HCT116 (cell line): Measurements from ENCODE around the gene CHPT1. TPM values are rescaled to one million over a fixed set of nuclear protein-coding genes. Genes with fewer than 3 reads are reported as not detected.

Experiments used
- ATAC-seq: fragments of 200-7000 bp; cut with Tn5 transposase; 2 replicates; pipeline ENCODE4 v1.9.1; 2020; ENCODE audit warnings: mild to moderate bottlenecking, moderate library complexity
- BruUV-seq: library from RNA; stranded (reverse); fragments of 400-500 nt; replicated peaks from 2 replicates; lab custom pipeline; 2021; lab: Mats Ljungman, UMichigan
- CTCF ChIA-PET: fragments of 300-600 bp; sonication (Branson Sonifier 250); formaldehyde crosslinking; loops from one replicate; lab custom pipeline; 2021; ENCODE audit warnings: antibody characterized with exemption; lab: Charles Lee
- POLR2A ChIA-PET: fragments of 300-600, 350-600 bp; sonication (Branson Sonifier 250); formaldehyde crosslinking; loops from one replicate; lab custom pipeline; 2021; ENCODE audit warnings: antibody characterized with exemption; lab: Charles Lee
- RAD21 ChIA-PET, 2 experiments: fragments of 300-600 bp; sonication (Branson Sonifier 250); formaldehyde crosslinking; loops; one replicate each; lab custom pipeline; 2023; ENCODE audit warnings: low total read pairs in 2 of 2; ENCODE audit not compliant: uncharacterized antibody in 2 of 2, unreplicated experiment in 2 of 2, low non-redundant PET in 1 of 2; lab: Charles Lee
- DNase-seq: peaks from one replicate; pipeline ENCODE4 v3.0.0-alpha.2; 2010; ENCODE audit warnings: low read depth, low spot score
- H2AFZ ChIP-seq: fragments of 200-600 bp; shearing (Covaris generic), sonication (generic); 2 replicates; pipeline ENCODE4 v1.6.1; 2017; ENCODE audit warnings: low read depth, mixed run types, mixed read lengths, antibody characterized with exemption, low read length; ENCODE audit not compliant: poor library complexity, severe bottlenecking
- H3K27ac ChIP-seq: 2 replicates; pipeline ENCODE4 v1.5.1; 2012; ENCODE audit warnings: low read depth, low read length
- H3K27me3 ChIP-seq: fragments of 200-600 bp; sonication (generic); 2 replicates; pipeline ENCODE4 v1.6.1; 2016; ENCODE audit warnings: mixed run types, low read length, mixed read lengths; ENCODE audit not compliant: insufficient read depth
- H3K36me3 ChIP-seq, 2 experiments: fragments of 200-500 bp in 1 of 2; fragments of 200-600 bp in 1 of 2; sonication (Bioruptor generic) in 1 of 2; sonication (generic) in 1 of 2; 2 replicates each; pipeline versions ENCODE4 v1.5.1 to v1.6.1; 2014 to 2016; ENCODE audit warnings: low read length in 2 of 2, inconsistent platforms in 1 of 2, mixed read lengths in 1 of 2, mixed run types in 1 of 2; ENCODE audit not compliant: insufficient read depth in 2 of 2, control insufficient read depth in 1 of 2
- H3K4me1 ChIP-seq, 2 experiments: fragments of 200-600 bp in 1 of 2; sonication (generic) in 1 of 2; 2 replicates each; pipeline versions ENCODE4 v1.5.1 to v1.6.1; 2012 to 2017; ENCODE audit warnings: low read length in 2 of 2, inconsistent platforms in 1 of 2, mild to moderate bottlenecking in 1 of 2, mixed read lengths in 1 of 2, mixed run types in 1 of 2, moderate library complexity in 1 of 2; ENCODE audit not compliant: insufficient read depth in 2 of 2, control insufficient read depth in 1 of 2
- H3K4me2 ChIP-seq: fragments of 200-600 bp; sonication (generic); 2 replicates; pipeline ENCODE4 v1.6.1; 2017; ENCODE audit warnings: mixed run types, low read length, mixed read lengths
- H3K4me3 ChIP-seq, 2 experiments: fragments of 200-600 bp in 1 of 2; sonication (generic) in 1 of 2; replicated peaks in 1 of 2; 2 replicates each; pipeline ENCODE4 v1.5.1; 2011 to 2016; ENCODE audit warnings: low read length in 2 of 2, control low read depth in 1 of 2, low read depth in 1 of 2, mild to moderate bottlenecking in 1 of 2, mixed read lengths in 1 of 2, mixed run types in 1 of 2
- H3K79me2 ChIP-seq: fragments of 200-600 bp; sonication (generic); 2 replicates; pipeline ENCODE4 v1.6.1; 2017; ENCODE audit warnings: mild to moderate bottlenecking, mixed run types, low read length, moderate library complexity, mixed read lengths; ENCODE audit not compliant: insufficient read depth
- H3K9ac ChIP-seq: fragments of 200-600 bp; sonication (generic); 2 replicates; pipeline ENCODE4 v1.6.1; 2016; ENCODE audit warnings: low read length, mixed read lengths
- H3K9me2 ChIP-seq: fragments of 200-600 bp; sonication (generic), shearing (Covaris generic); 2 replicates; pipeline ENCODE4 v1.6.1; 2017; ENCODE audit warnings: mixed run types, mild to moderate bottlenecking, moderate library complexity; ENCODE audit not compliant: insufficient read depth
- H3K9me3 ChIP-seq, 2 experiments: fragments of 200-500 bp in 1 of 2; fragments of 200-600 bp in 1 of 2; sonication (Bioruptor generic) in 1 of 2; sonication (generic) in 1 of 2; 2 replicates each; pipeline ENCODE4 v1.6.1; 2014 to 2017; ENCODE audit warnings: low read length in 2 of 2, mixed read lengths in 2 of 2, inconsistent platforms in 1 of 2, low read depth in 1 of 2, mild to moderate bottlenecking in 1 of 2, mixed run types in 1 of 2, moderate library complexity in 1 of 2; ENCODE audit not compliant: control insufficient read depth in 1 of 2, insufficient read depth in 1 of 2
- H4K20me1 ChIP-seq: fragments of 200-600 bp; sonication (generic), shearing (Covaris generic); 2 replicates; pipeline ENCODE4 v1.6.1; 2017; ENCODE audit warnings: mixed run types, mild to moderate bottlenecking, moderate library complexity; ENCODE audit not compliant: insufficient read depth
- CBX3 ChIP-seq: IDR thresholded peaks from 2 replicates; pipeline ENCODE4 v1.6.1; 2012; ENCODE audit warnings: low read depth
- CTCF ChIP-seq, 3 experiments: fragments of 200-600 bp in 1 of 3; sonication (generic) in 1 of 3; IDR thresholded peaks in 2 of 3; conservative IDR thresholded peaks in 1 of 3; 2 replicates each; pipeline ENCODE4 v1.5.1; 2012 to 2017; ENCODE audit warnings: low read depth in 2 of 3, low read length in 2 of 3, antibody characterized with exemption in 1 of 3, borderline replicate concordance in 1 of 3, control low read depth in 1 of 3, mild to moderate bottlenecking in 1 of 3, mixed read lengths in 1 of 3, mixed run types in 1 of 3, moderate library complexity in 1 of 3; ENCODE audit not compliant: insufficient read depth in 1 of 3
- EGR1 ChIP-seq: IDR thresholded peaks from 2 replicates; pipeline ENCODE4 v1.6.1; 2012; ENCODE audit warnings: low read depth
- ELF1 ChIP-seq: IDR thresholded peaks from 2 replicates; pipeline ENCODE4 v1.6.1; 2012; ENCODE audit warnings: low read depth, borderline replicate concordance
- EZH2phosphoT487 ChIP-seq: fragments of 200-600 bp; IDR thresholded peaks from 2 replicates; pipeline ENCODE4 v1.6.1; 2018; ENCODE audit warnings: antibody characterized with exemption, borderline replicate concordance
- FOSL1 ChIP-seq: IDR thresholded peaks from 2 replicates; pipeline ENCODE4 v1.6.1; 2012; ENCODE audit warnings: low read depth
- POLR2A ChIP-seq: IDR thresholded peaks from 2 replicates; pipeline ENCODE4 v1.7.0; 2011; ENCODE audit warnings: borderline replicate concordance; ENCODE audit not compliant: insufficient read depth, insufficient read length; ENCODE audit errors: extremely low read depth
- SIN3A ChIP-seq: IDR thresholded peaks from 2 replicates; pipeline ENCODE4 v1.6.1; 2012; ENCODE audit warnings: low read depth
- SP1 ChIP-seq: IDR thresholded peaks from 2 replicates; pipeline ENCODE4 v1.6.1; 2012; ENCODE audit warnings: low read depth
- SRF ChIP-seq: IDR thresholded peaks from 2 replicates; pipeline ENCODE4 v1.6.1; 2012; ENCODE audit warnings: low read depth
- TCF7L2 ChIP-seq: IDR thresholded peaks from 2 replicates; pipeline ENCODE4 v1.7.0; 2011; ENCODE audit warnings: borderline replicate concordance, inconsistent platforms; ENCODE audit not compliant: insufficient read depth, insufficient read length; ENCODE audit errors: extremely low read depth
- YY1 ChIP-seq: IDR thresholded peaks from 2 replicates; pipeline ENCODE4 v1.6.1; 2011; ENCODE audit warnings: low read length, low read depth, moderate library complexity, mild to moderate bottlenecking; ENCODE audit not compliant: insufficient replicate concordance; ENCODE audit errors: extremely low read depth
- ZBTB33 ChIP-seq: IDR thresholded peaks from 2 replicates; pipeline ENCODE4 v1.6.1; 2011; ENCODE audit warnings: mild to moderate bottlenecking, low read length, moderate library complexity; ENCODE audit not compliant: insufficient replicate concordance; ENCODE audit errors: extremely low read depth
- ZFX ChIP-seq: fragments of 450-650 bp; IDR thresholded peaks from 2 replicates; pipeline ENCODE4 v1.6.1; 2017
- ZNF274 ChIP-seq: fragments of 200-500 bp; sonication (Bioruptor generic); IDR thresholded peaks from 2 replicates; pipeline ENCODE4 v1.6.1; 2014; ENCODE audit warnings: mild to moderate bottlenecking, low read depth, low read length, inconsistent platforms
- intact Hi-C: fragments of 100-400 bp; cut with micrococcal nuclease; formaldehyde crosslinking; loops from 2 replicates; pipeline ENCODE4 v1.10.0; 2022
- total RNA-seq: library from RNA; stranded (reverse); gene quantifications from one replicate; pipeline ENCODE4 v1.2.1, GENCODE V29; 2021; ENCODE audit not compliant: unreplicated experiment

CHPT1 gene
- total RNA-seq, 1 experiment from 2014 or later: 20.1 TPM

- Histone ChIP-seq H3K9me3 (no peaks in the 10 kb centered on the region), H4K20me1 (0 out of 2 replicates have a peak, but pooled peaks cover 3% of the 10 kb centered on the region), H3K9me2 (no peaks in the 10 kb centered on the region), H3K27me3 (no peaks in the 10 kb centered on the region), H3K4me3 (no peak overlapping the region), H3K36me3 (peaks cover 2 to 12% of the 10 kb centered on the region in 2 experiments; a peak in 2 of 4 replicates), H3K4me1 (no peaks in the 10 kb centered on the region), H3K79me2 (no peaks in the 10 kb centered on the region), H2AFZ (no peak overlapping the region), H3K27ac (no peak overlapping the region), H3K9ac (no peak overlapping the region), H3K4me2 (no peak overlapping the region)
- no TSS peak for BruUV-seq
- TF ChIP-seq ZNF274 (no peak), SP1 (no peak), CTCF (IDR thresholded peaks at IDR 0.05 in 2 of 3, conservative IDR thresholded peaks at IDR 0.05 in 1 of 3; ENCODE audit: borderline replicate concordance in 1 of 3, insufficient read depth in 1 of 3, low read depth in 2 of 3, low read length in 2 of 3) (no peak), SRF (no peak), FOSL1 (no peak), ELF1 (no peak), POLR2A (no peak), ZFX (no peak), EZH2phosphoT487 (no peak), CBX3 (no peak), YY1 (no peak), EGR1 (no peak), SIN3A (no peak), ZBTB33 (no peak), TCF7L2 (no peak)
- intact Hi-C loops: no loop called here
- CTCF ChIA-PET: no interaction called here
- POLR2A ChIA-PET: no interaction called here
- DNase-seq (no peak), ATAC-seq (no peak)
- RAD21 ChIA-PET: no interaction called here
Measured at GRCh38 chr12:101750152-101750551, 52.7 kb downstream of the CHPT1 start.
